Upper lobe of left lung (tissue), 6 donors: ENCODE results near the gene GNMT. TPM values are rescaled to one million over a fixed set of nuclear protein-coding genes. Genes with fewer than 3 reads are reported as not detected.

Experiments used
- ATAC-seq, 2 donors: fragments of 200-7000 bp; cut with Tn5 transposase; one replicate each; pipeline ENCODE4 v1.9.1; 2022; ENCODE audit warnings: mild to moderate bottlenecking in 2 of 2, moderate library complexity in 2 of 2; ENCODE audit not compliant: low FRiP score in 2 of 2
- DNase-seq, 2 donors: peaks; one replicate each; pipeline ENCODE4 v3.0.0-alpha.2; 2019 to 2020
- H3K27ac ChIP-seq, 4 donors: fragments of 200-600 bp; sonication (generic); one replicate each; pipeline ENCODE4 v1.5.1; 2016 to 2019
- H3K27me3 ChIP-seq, 4 donors: fragments of 200-600 bp; sonication (generic); one replicate each; pipeline ENCODE4 v1.5.1; 2017 to 2019
- H3K36me3 ChIP-seq, 4 donors: fragments of 200-600 bp; sonication (generic); one replicate each; pipeline ENCODE4 v1.5.1; 2016 to 2019
- H3K4me1 ChIP-seq, 4 donors: fragments of 200-600 bp; sonication (generic); one replicate each; pipeline ENCODE4 v1.5.1; 2018 to 2019
- H3K4me3 ChIP-seq, 4 donors: fragments of 200-600 bp; sonication (generic); one replicate each; pipeline ENCODE4 v1.5.1; 2017 to 2019; ENCODE audit warnings: mild to moderate bottlenecking in 2 of 4, moderate library complexity in 1 of 4
- H3K9me3 ChIP-seq, 4 donors: fragments of 200-600 bp; sonication (generic); one replicate each; pipeline ENCODE4 v1.5.1; 2018 to 2019
- EP300 ChIP-seq, 4 donors: sonication (generic); formaldehyde crosslinking; IDR thresholded peaks; one replicate each; pipeline ENCODE4 v1.5.1; 2017; ENCODE audit warnings: antibody characterized with exemption in 4 of 4, control low read depth in 2 of 4
- POLR2A ChIP-seq, 4 donors: fragments of 450-650 bp; IDR thresholded peaks; one replicate each; pipeline ENCODE4 v1.5.1; 2016 to 2017; ENCODE audit warnings: antibody characterized with exemption in 4 of 4, mild to moderate bottlenecking in 2 of 4
- POLR2AphosphoS5 ChIP-seq, 2 donors: sonication (generic); formaldehyde crosslinking; IDR thresholded peaks; one replicate each; pipeline ENCODE4 v1.5.1; 2017; ENCODE audit warnings: antibody characterized with exemption in 2 of 2
- WGBS, 2 donors: methylation state at CpG; one replicate each; pipeline ENCODE4 v1.1.5; 2017 to 2018; 5-methylcytosine and 5-hydroxymethylcytosine counted together
- total RNA-seq, 6 donors: library from RNA; depleted of rRNA in 4 of 6; stranded (reverse); fragments of >200 nt in 4 of 6; gene quantifications; one replicate each; pipeline versions ENCODE4 v1.1.0 to v1.2.1, GENCODE V29; 2016 to 2021
- TF ChIP-seq, protein P1 (sequence below), 6 experiments: fragments of 450-650 bp in 4 of 6; fragments of 200-600 bp in 2 of 6; sonication (generic) in 2 of 6; IDR thresholded peaks; one replicate each; pipeline ENCODE4 v1.5.1; 2016 to 2019; ENCODE audit warnings: antibody characterized with exemption in 6 of 6
- donor health status: DM: no; HTN: no; CAD: no; lungs with moderate emphysema.
- donor health status: DM: no; HTN: yes; CAD: no; lungs with severe emphysema.

Gene GNMT
- total RNA-seq, 6 donors from 2014 or later = 1.9 to 10.5 (median 8.5) TPM; not detected in 1

DNA sequence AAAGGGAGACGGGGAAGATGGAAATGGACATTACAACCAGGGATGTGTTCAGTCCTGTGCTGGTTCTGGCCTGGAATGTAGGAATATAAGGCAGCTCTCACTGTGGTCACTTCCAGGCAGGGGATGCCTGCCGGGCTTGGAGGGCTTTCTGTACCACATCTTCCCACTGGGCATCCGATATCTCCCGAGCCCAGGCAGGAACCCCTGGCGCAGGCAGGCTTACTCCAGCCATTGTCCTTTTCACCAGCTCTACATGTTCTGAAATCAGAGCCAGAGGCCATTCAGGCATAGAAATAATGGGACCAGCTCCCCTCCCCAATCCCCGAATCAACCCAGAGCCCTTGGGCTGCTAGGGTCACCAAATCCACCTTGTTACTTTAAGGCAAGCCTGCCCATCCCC lies 51.8 kb downstream of the GNMT start:
- no peaks in the 10 kb centered on the region for H3K9me3 ChIP-seq
- peaks cover 1 to 55% (median 50%) of the 10 kb centered on the region in 4 donors for H3K36me3 ChIP-seq
- peaks cover 36 to 44% (median 40%) of the 10 kb centered on the region in 4 donors for H3K4me1 ChIP-seq
- DNase-seq = no peak
- TF ChIP-seq, protein P1, sequence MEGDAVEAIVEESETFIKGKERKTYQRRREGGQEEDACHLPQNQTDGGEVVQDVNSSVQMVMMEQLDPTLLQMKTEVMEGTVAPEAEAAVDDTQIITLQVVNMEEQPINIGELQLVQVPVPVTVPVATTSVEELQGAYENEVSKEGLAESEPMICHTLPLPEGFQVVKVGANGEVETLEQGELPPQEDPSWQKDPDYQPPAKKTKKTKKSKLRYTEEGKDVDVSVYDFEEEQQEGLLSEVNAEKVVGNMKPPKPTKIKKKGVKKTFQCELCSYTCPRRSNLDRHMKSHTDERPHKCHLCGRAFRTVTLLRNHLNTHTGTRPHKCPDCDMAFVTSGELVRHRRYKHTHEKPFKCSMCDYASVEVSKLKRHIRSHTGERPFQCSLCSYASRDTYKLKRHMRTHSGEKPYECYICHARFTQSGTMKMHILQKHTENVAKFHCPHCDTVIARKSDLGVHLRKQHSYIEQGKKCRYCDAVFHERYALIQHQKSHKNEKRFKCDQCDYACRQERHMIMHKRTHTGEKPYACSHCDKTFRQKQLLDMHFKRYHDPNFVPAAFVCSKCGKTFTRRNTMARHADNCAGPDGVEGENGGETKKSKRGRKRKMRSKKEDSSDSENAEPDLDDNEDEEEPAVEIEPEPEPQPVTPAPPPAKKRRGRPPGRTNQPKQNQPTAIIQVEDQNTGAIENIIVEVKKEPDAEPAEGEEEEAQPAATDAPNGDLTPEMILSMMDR (IDR thresholded peaks at IDR 0.05) = no peak
- TF ChIP-seq EP300 (IDR thresholded peaks at IDR 0.05) (no peak), POLR2AphosphoS5 (IDR thresholded peaks at IDR 0.05) (no peak), POLR2A (IDR thresholded peaks at IDR 0.05) (no peak)
- H3K4me3 ChIP-seq = peak overlapping the region in 1 of 4 donors; percentile 97
- no peak for ATAC-seq
- 92 to 93% methylated on average over 6 of the region's 6 CpGs for WGBS, 2 donors
- H3K27ac ChIP-seq = peak overlapping the region in 1 of 4 donors; percentile 80
- H3K27me3 ChIP-seq = no peaks in the 10 kb centered on the region

DNA sequence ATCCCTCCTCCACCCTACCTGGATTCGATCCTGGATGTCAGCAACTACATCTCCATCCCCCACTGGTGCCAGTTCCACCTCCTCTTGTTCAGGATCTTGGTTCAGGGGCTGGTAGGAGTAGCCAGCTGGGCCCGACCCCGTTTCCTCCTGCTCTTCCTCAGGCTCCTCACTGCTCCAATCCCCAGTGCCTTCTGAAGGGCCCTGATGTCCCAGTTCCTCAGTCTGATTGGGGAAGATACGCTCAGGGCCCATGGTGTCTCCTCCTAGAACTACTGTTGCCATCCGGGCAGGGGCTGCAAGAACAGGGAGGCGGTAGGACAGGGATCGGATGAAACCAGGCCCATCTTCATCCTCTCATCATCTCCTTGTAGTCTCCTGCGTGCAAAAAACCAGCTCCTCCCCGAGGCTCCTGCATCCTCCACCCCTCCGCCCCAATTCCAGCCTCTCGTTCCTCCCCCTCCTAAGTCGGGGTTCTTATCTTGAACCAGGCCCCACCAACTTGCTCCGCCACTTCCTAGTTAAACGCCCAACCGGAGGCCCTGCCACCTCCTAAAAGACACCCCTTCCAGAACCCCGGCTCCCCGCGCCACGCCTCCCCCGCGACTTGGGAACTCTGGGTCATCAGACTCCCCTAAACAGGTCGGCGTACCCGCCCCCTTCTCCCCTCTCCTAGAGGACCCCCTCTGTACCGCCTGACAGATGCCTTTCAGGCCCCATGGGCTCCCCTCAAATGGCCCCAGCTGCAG lies 52.7 kb downstream of the GNMT start:
- TF ChIP-seq EP300 (IDR thresholded peaks at IDR 0.05) = no peak
- no peak for TF ChIP-seq POLR2AphosphoS5 (IDR thresholded peaks at IDR 0.05)
- no peak for TF ChIP-seq POLR2A (IDR thresholded peaks at IDR 0.05)
- TF ChIP-seq, protein P1 (IDR thresholded peaks at IDR 0.05) = no peak
- H3K9me3 ChIP-seq = no peaks in the 10 kb centered on the region
- peak overlapping the region; percentile 70 to 91 (median 84) for H3K27ac ChIP-seq
- H3K36me3 ChIP-seq = peaks cover 8 to 55% (median 47%) of the 10 kb centered on the region in 4 donors
- 1 to 5% methylated on average over 21 to 24 of the region's 25 CpGs for WGBS, 2 donors
- H3K4me3 ChIP-seq = peak overlapping the region; percentile 40 to 97 (median 80)
- peak in 1 of 2 donors; percentile 51 for ATAC-seq
- peaks cover 36 to 46% (median 41%) of the 10 kb centered on the region in 4 donors for H3K4me1 ChIP-seq
- DNase-seq = no peak
- H3K27me3 ChIP-seq = no peaks in the 10 kb centered on the region

Other genes starting within 250 kb of the GNMT start
- 1 to 10 TPM in 2 of 6 donors, under 1 TPM in 3, not detected in 1; 0.59 to 4.2 (median 0.76) TPM for gene PRPH2, start 238.2 kb upstream of the GNMT start, total RNA-seq
- gene TBCC, start 214.7 kb upstream of the GNMT start, total RNA-seq = 10 to 100 TPM; 14.3 to 34.7 (median 24.2) TPM
- 10 to 100 TPM; 11.1 to 23.8 (median 14.9) TPM for gene BICRAL, start 178.7 kb upstream of the GNMT start, total RNA-seq
- gene RPL7L1, start 81.1 kb upstream of the GNMT start, total RNA-seq = 10 to 100 TPM; 41.7 to 81.5 (median 58.2) TPM
- 10 to 100 TPM in 1 of 6 donors, 1 to 10 TPM in 3, not detected in 2; 3.3 to 10.7 (median 7.1) TPM for gene PTCRA, start 44.7 kb upstream of the GNMT start, total RNA-seq
- 10 to 100 TPM; 32.4 to 95.2 (median 50.3) TPM for gene CNPY3, start 31.3 kb upstream of the GNMT start, total RNA-seq
- 10 to 100 TPM in 5 of 6 donors, 1 to 10 TPM in 1; 6.5 to 36.7 (median 21.0) TPM for gene PEX6, start 18.4 kb downstream of the GNMT start, total RNA-seq
- 10 to 100 TPM; 22.8 to 45.1 (median 27.3) TPM for gene PPP2R5D, start 23.8 kb downstream of the GNMT start, total RNA-seq
- 10 to 100 TPM; 32.1 to 52.6 (median 43.0) TPM for gene MEA1, start 53.2 kb downstream of the GNMT start, total RNA-seq
- gene KLHDC3, start 53.5 kb downstream of the GNMT start, total RNA-seq = 10 to 100 TPM; 36.7 to 74.0 (median 59.3) TPM
- gene RRP36, start 60.9 kb downstream of the GNMT start, total RNA-seq = 10 to 100 TPM; 32.0 to 77.2 (median 45.9) TPM
- 10 to 100 TPM; 16.0 to 35.6 (median 20.4) TPM for gene CUL7, start 93.1 kb downstream of the GNMT start, total RNA-seq
- gene MRPL2, start 98.7 kb downstream of the GNMT start, total RNA-seq = 10 to 100 TPM; 17.2 to 58.2 (median 30.7) TPM
- gene KLC4, start 98.9 kb downstream of the GNMT start, total RNA-seq = 100 to 1,000 TPM in 1 of 6 donors, 10 to 100 TPM in 5; 31.2 to 155 (median 37.7) TPM
- 100 to 1,000 TPM in 2 of 6 donors, 10 to 100 TPM in 4; 68.6 to 180 (median 89.4) TPM for gene PTK7, start 115.6 kb downstream of the GNMT start, total RNA-seq
- gene SRF, start 210.5 kb downstream of the GNMT start, total RNA-seq = 10 to 100 TPM; 25.1 to 40.6 (median 30.8) TPM
- 100 to 1,000 TPM in 1 of 6 donors, 10 to 100 TPM in 5; 26.9 to 105 (median 47.5) TPM for gene CUL9, start 221.4 kb downstream of the GNMT start, total RNA-seq